Neutrophil (primary cell): Measurements from ENCODE around the gene PCDH19.

ENCODE experiments used
- H3K27ac ChIP-seq: fragments of 200-600 bp; sonication (generic); 2 replicates; pipeline ENCODE4 v1.5.1; 2016; ENCODE audit warnings: mild to moderate bottlenecking, moderate library complexity
- H3K27me3 ChIP-seq: fragments of 200-600 bp; sonication (generic); 2 replicates; pipeline ENCODE4 v1.6.0; 2016; ENCODE audit warnings: mild to moderate bottlenecking
- H3K36me3 ChIP-seq: fragments of 200-600 bp; sonication (generic); 2 replicates; pipeline ENCODE4 v1.5.1; 2017
- H3K4me1 ChIP-seq, 2 experiments: fragments of 200-600 bp in 1 of 2; sonication (generic) in 1 of 2; 1 replicate in 1 of 2; 2 replicates in 1 of 2; pipeline versions ENCODE4 v1.5.1 to v1.6.1; 2013 to 2016; ENCODE audit warnings: low read depth in 1 of 2, low read length in 1 of 2, mild to moderate bottlenecking in 1 of 2, moderate library complexity in 1 of 2; ENCODE audit not compliant: control insufficient read depth in 1 of 2, insufficient read depth in 1 of 2
- H3K4me3 ChIP-seq, 2 experiments: fragments of 200-600 bp in 1 of 2; sonication (generic) in 1 of 2; 1 replicate in 1 of 2; 2 replicates in 1 of 2; pipeline ENCODE4 v1.5.1; 2013 to 2016; ENCODE audit warnings: low read depth in 1 of 2, low read length in 1 of 2, mild to moderate bottlenecking in 1 of 2, moderate library complexity in 1 of 2
- H3K9me3 ChIP-seq: fragments of 200-600 bp; sonication (generic); 2 replicates; pipeline ENCODE4 v1.5.1; 2016
- TF ChIP-seq, protein P1 (sequence below): fragments of 200-600 bp; sonication (generic); IDR thresholded peaks from 2 replicates; pipeline ENCODE4 v1.5.1; 2016; ENCODE audit warnings: antibody characterized with exemption

The PCDH19 gene

DNA sequence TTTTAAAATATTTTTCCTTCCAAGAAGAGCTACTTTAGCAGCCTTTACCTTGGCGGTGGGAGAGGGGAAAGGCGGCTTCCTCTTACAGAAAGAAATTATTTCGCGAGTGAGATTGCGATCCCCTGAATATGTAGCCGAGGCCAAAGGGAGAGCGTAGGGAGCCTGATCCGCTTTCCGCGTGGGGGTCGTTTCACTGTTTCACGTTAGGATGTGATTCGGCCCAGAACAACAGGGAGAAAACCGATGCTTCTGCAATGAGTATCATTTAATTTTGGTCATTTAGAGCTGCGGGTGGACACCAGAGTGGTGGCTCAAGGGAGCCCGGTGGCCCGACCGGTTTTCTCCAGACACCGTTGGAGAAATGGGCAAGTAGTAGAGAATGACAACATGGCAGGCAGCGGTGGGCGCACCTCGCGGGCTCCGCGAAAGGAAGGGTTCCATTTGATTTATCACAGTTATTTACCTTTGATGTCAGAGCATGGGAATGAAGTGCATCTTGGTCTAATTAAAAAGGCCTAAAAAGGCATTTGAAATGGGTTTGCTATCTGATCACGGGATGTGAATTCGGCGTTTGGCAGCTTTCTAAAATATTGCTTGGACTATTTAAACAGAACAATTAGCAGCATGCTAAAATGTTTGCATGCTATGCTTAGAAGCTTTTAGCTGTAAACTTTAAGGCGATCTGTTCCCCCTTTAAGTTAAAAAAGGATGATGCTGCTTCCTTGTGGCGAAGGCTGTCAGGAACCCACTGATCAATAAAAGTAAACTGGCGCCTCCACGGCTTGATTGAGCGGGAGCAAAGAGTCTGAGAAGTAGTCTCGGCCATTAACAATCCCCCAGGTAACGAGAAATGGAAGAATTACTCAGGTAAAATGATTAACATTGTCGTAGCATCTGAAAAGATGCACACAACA lies 2.0 kb upstream of the PCDH19 start:
- no peak overlapping the region for H3K4me3 ChIP-seq
- no peaks in the 10 kb centered on the region for H3K36me3 ChIP-seq
- H3K27me3 ChIP-seq, result peaks cover 80% of the 10 kb centered on the region
- H3K9me3 ChIP-seq, result no peaks in the 10 kb centered on the region
- TF ChIP-seq, protein P1, sequence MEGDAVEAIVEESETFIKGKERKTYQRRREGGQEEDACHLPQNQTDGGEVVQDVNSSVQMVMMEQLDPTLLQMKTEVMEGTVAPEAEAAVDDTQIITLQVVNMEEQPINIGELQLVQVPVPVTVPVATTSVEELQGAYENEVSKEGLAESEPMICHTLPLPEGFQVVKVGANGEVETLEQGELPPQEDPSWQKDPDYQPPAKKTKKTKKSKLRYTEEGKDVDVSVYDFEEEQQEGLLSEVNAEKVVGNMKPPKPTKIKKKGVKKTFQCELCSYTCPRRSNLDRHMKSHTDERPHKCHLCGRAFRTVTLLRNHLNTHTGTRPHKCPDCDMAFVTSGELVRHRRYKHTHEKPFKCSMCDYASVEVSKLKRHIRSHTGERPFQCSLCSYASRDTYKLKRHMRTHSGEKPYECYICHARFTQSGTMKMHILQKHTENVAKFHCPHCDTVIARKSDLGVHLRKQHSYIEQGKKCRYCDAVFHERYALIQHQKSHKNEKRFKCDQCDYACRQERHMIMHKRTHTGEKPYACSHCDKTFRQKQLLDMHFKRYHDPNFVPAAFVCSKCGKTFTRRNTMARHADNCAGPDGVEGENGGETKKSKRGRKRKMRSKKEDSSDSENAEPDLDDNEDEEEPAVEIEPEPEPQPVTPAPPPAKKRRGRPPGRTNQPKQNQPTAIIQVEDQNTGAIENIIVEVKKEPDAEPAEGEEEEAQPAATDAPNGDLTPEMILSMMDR, result no peak
- no peak overlapping the region for H3K27ac ChIP-seq
- no peaks in the 10 kb centered on the region for H3K4me1 ChIP-seq

DNA sequence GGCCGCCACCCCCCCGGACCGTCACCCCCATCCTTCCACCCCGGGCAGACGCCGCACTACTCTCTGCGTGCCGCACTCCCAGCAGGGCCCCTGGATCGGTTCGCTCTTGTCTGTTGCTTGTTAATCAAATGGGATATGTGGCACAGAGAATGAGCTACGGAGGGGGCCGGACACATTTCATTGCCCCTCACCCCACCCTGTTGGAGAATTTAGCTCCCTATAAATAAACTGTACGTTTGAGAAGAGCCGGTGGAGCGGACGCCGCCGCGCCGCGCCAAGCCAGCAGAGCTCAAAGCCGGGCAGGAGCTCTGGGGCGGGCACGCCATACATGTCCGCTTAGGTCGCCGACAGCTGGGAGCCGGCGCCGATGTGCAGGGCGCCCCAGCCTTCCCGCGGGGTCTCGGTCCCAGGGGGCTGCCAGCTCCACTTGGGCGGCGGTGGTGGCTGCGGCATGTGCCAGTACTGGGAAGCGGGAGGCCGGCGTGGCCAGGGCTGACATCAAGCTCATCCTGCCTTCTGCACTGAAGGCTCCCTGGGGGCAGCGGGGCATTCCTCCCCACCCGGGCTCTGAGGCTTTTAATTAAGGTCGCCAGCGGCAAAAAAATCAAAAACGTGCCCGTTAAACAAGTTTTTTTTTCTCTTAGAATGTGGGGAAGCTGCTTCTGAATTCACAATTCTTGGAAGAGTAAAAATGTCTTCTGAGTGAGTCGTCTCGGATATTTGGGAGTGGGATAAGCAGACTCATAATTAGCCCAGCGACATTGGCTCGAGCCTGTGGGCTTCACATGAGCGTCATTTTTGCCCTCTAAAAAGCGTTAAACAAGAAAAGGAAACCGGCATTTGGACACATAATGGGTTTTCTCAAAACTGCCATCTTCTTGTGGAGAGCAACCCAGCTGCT lies 1.1 kb upstream of the PCDH19 start:
- no peaks in the 10 kb centered on the region for H3K4me1 ChIP-seq
- no peak overlapping the region for H3K27ac ChIP-seq
- TF ChIP-seq, protein P1, result no peak
- no peaks in the 10 kb centered on the region for H3K36me3 ChIP-seq
- peaks cover 89% of the 10 kb centered on the region for H3K27me3 ChIP-seq
- no peaks in the 10 kb centered on the region for H3K9me3 ChIP-seq
- no peak overlapping the region for H3K4me3 ChIP-seq

DNA sequence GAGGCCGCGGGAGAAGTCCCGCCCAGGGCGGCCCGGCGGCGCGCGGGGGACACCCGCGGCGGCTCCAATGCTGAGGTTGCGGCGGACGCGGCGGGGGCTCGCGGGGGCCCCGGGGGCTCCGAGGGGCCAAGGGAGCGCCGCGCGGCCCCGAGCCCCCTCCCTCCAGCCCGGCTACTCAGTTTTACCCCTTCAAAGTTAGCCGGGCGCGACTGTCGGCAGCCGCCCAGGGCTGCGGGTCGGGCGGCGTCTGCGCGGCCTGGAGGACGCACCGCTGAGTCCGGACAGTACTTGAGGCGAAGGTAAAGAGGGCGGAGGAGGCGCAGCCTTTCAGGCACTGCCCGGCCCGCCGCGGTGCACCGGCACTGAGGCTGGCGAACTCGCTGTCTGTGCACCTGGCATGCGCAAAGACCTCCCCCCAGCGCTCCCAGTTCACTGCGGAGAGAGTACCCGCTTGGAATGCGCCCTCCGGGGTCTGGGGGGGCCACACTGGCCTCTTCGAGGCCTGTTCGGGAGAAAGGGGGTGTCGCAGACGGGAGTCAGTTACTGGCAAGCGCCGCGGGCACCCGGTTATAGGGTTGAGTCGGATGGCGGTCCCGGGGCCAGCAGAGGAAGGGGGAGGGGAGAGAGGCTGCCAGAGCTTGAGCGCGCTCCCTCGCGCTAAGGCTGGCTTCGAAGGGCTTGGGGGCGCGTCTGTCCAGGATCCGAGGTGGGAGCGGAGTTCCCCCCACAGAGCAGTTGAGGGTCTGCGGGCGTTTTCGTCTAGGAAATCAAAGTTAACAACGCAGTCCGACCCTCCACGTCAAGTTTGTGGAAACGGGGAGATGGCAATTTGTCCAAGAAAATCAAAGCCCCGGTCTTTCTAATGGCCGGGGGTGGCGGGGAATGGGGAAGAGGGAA lies 1.1 kb downstream of the PCDH19 start:
- Histone ChIP-seq H3K36me3 (no peaks in the 10 kb centered on the region), H3K9me3 (no peaks in the 10 kb centered on the region), H3K27ac (no peak overlapping the region), H3K27me3 (peaks cover 100% of the 10 kb centered on the region), H3K4me3 (no peak overlapping the region), H3K4me1 (no peaks in the 10 kb centered on the region)
- TF ChIP-seq, protein P1, result no peak

DNA sequence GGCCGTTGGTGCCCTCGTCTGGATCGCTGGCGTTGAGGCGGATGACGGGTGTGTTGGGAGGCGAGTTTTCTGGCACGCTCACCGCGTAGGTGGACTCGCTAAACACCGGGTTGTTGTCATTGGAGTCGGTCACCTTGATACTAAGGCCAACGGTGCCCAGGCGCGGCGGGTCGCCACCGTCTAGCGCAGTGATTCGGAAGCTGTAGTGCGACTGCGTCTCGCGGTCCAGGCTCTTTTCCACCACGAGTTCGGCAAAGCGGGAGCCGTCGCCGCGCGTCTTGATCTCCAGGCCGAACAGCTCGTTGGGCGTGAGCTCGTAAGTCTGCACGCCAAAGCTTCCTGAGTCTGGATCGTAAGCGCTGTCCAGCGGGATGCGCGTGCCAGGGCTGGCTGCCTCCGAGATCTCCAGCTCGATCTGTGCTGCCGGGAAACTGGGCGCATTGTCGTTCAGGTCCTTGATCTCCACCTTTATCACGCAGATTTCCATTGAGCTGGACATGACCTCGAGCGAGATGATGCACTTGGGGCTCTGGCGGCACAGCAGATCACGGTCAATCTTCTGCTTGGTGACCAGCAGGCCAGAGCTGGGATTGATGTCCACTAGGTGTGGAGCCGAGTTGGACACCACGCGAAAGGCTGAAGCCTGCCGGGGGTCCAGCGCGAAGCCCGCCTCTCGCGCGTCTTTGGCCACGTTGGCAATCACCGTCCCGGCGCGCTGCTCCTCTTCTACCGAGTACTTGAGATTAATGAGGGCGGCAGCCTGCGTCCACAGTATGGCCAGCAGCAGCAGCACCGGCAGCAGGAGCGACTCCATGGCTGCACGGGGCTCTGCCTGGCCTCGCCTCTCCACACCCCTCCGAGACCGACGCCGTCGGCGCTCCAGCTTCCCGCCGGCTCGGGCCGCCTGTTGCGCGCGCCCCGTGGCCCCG lies 2.0 kb downstream of the PCDH19 start:
- H3K27me3 ChIP-seq, result peaks cover 100% of the 10 kb centered on the region
- TF ChIP-seq, protein P1, result no peak
- H3K4me1 ChIP-seq, result no peaks in the 10 kb centered on the region

More for the DNA sequence above, 2.0 kb downstream of the PCDH19 start:
- Histone ChIP-seq H3K27ac (no peak overlapping the region), H3K9me3 (no peaks in the 10 kb centered on the region), H3K4me3 (no peak overlapping the region), H3K36me3 (no peaks in the 10 kb centered on the region)
